ENCODE results near the gene SLC12A8.

SLC12A8 gene

DNA sequence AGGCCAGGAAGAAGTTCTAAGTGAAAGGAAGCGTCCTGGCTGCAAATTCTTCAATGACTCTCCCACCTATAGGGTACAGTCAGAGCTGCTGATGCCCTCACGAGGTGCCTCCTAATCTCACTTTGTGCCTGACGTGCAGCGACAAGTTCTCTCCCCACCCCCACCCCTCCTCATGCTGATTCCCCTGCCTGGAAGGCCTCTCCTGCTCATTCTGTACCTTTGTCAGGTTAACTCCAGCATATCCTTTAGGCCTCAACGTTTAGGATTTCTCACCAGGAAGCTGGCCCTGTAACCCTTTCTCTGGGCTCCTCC is 25.0 kb downstream of the SLC12A8 start:
- FAIRE-seq (no peak), DNase-seq (ENCODE audit: low spot score) (no peak)

DNA sequence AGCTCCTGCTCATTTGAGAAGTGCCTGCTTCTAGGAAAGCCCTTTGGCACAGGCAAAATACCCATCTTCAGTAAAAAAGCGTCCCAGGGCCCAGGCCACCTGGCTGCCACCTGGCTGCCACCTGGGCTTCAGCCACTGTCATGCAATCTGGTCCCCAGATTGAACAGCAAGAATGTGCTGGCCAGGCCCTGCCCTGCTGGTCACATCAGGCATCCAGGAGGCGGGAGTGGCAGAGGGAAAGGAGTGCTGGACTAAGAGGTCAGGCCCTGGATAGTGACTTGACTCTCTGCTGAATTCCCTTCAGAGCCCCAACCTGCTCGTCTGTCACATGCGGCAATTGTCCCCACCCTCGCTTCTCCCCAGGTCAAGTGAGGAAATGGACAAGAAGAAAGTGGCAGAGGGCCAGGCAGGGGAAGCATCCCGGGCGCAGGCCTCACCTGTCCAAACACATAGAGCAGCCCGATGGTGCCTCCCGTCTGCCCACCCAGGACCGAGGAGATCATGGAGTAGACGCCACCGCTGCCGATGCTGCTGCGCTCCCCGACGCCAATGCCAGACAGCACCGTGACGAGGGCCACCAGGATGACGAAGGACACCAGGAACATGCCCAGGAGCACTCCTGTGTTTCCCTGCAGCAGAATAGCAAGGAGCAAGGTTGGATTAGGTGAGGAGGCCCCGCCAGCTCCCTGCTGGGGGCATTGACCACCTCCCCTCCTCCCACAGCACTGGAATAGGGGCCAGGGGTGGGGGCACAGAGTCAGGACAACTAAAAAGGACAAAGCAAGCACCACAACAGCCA is 25.5 kb downstream of the SLC12A8 start:
- FAIRE-seq, result peak; percentile 17

DNA sequence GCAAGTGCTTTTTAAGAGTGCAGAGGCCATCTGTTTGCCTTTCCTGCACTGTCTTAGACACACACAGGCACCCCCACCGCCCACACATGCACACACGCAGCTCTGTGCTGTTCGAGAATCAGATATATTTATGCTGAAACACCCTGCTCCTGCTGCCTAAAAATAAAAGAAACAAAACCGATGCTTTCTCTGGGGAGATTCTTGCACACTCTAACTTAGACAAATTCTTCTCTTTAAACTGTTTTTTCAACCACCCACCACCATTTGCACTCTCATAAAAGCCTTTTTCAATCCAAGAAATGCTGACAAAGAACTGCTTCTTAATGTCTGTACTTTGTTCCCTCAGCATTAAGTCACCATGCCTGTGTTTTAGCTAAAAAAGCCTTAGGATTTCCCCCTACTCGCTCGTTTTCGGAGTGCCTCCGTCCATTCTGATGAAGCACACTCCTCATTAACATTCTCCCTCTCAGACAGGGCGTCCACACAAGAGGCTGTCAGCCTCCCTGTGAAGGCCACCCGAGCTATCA is 26.2 kb downstream of the SLC12A8 start:
- no peak for DNase-seq (ENCODE audit: low spot score)
- no peak for FAIRE-seq

More for the DNA sequence above, 25.5 kb downstream of the SLC12A8 start:
- no peak for DNase-seq (ENCODE audit: low spot score)

DNA sequence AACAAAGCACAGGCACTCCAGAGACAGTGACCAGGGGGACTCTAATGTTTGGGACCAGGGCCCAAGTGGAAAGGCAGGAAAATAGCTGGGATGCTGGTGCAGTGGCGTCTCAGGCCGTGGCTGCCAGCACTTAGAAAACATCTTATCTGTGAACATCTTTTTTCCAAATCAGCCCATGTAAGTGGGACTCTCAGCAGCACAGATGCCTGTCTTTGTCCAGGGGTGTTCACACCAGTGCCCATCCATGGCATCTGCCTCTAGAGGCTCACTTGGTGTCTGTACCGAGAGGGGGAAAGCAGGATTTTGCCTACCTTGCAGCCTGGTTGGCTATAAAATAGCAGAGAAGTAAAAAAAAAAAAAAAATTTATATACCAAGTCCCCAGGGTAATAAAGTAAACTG is 26.7 kb downstream of the SLC12A8 start:
- DNase-seq (ENCODE audit: low spot score) (no peak), FAIRE-seq (no peak)

DNA sequence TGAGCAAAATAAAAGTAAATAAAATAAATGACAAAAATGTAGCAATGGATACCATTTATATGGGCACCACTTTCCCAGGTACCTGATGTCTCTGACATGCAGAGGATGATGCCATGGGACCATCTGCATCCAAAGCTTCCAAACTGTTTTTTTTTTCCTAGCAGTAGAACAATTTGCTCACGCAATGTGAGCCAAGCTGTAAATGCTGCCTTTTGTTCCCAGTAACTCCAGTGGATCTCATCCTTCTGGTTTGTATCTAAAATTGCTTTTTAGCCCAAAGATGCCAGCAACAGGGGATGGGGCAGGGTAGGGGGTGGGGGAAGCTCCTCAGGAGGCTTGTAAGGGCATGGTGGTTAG is 32.7 kb downstream of the SLC12A8 start:
- FAIRE-seq, result no peak

DNA sequence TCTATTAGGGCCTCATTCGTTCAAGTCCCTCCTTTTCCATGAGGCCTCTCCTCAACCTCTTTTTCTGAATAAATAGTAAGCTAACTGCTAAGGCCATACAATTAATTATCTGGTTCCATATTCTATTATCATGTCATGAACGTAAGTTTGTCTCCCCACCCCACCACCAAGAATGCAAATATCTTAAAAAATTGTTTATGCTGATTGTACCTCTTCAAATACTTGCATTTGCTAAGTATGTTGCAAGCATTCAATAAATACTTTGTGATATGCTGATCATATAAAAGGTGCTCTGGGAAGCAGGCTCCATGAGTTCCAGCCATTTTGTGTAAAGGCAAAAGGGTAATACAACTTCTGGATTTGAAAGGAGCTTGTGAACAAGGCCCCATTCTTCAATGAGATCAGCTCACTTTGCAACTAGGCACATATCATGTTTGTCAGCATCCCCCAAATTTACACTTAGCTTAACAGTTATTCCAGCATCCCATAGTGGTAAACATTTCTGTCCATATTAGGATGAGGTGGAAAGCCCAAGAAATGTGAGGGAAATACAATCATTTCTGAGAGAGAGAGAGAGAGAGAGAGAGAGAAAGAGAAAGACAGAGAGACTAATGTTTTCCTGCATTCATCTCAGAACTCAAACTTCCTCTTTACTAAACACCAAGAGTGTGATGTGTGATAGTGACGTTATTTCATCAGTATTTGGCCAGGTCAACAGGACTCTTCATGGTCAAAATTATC is 33.2 kb downstream of the SLC12A8 start:
- FAIRE-seq (no peak), DNase-seq (ENCODE audit: low spot score) (no peak)

More for the DNA sequence above, 32.7 kb downstream of the SLC12A8 start:
- DNase-seq (ENCODE audit: low spot score), result no peak

DNA sequence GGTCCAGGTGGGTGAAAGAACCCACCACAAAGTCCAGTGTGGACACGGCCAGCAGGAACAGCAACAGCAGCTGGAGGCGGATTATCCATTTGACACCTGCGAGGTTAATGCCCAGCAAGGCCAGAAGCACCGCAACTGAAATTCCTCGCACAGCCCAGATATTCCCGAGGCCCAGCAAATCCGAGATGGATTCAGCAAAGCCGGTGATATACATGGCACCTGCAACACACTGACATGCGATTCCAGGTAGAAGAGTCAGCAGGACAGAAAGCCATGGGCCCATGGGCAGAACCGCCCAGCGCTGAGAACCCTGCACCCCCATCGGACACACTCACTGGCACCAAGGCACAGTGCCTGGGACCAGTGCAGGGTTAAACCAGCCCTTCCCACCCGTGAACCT is 34.8 kb downstream of the SLC12A8 start:
- FAIRE-seq (no peak), DNase-seq (ENCODE audit: low spot score) (no peak)

DNA sequence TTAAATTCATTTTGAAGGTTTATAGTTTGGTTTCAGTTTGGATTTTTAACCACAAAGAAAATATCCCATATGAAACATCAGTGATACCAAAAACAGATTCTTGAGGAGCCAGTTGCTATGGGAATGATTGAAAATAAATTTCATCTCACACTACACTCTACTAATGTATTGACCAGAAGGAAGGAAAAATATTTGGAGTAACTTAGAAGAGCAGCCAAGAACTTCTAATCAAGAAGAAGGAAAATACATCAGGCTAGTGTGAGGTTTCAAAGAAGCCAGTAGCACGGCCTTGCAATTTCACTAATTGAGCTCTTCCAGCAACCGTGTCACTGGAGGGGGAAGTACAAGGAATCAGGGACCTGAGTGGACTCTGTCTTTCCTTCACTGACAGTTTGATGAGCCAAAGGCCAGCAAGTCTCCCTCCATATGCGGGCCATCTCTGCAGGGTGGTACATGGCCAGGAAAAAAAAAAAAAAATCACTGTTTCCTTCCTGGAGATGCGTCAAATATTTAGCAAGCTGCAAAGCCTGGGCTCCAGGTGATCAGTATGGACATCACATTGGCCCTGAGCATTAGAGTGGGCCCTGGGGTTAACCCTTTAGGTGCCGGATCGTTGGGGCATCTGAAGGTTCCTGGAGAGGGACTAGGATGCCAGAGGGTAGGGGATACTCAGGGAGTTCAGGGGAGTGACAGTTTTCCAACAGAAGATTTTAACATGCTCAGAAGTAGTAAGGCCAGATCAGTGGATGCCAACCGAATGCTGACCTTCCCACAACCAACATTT is 37.1 kb downstream of the SLC12A8 start:
- FAIRE-seq (no peak), DNase-seq (ENCODE audit: low spot score) (no peak)

DNA sequence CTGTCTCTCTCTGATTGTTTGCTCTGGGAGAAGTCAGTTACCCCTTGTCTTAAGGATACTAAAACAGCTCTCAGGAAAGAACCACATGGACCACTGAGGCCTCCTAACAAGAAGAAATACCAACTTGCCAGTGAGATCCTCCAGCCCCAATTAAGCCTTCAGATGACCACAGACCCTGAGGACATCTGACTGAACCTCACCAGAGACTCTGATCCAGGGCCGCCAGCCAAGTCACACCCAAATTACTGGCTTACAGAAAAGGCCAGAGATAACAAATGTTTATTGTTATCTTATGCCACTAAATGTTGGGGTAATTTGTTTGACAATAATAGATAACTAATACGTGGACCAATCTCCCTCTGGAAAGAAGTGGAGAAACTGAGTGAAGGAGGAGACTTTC is 40.2 kb downstream of the SLC12A8 start:
- DNase-seq (ENCODE audit: low spot score) (no peak), FAIRE-seq (no peak)

DNA sequence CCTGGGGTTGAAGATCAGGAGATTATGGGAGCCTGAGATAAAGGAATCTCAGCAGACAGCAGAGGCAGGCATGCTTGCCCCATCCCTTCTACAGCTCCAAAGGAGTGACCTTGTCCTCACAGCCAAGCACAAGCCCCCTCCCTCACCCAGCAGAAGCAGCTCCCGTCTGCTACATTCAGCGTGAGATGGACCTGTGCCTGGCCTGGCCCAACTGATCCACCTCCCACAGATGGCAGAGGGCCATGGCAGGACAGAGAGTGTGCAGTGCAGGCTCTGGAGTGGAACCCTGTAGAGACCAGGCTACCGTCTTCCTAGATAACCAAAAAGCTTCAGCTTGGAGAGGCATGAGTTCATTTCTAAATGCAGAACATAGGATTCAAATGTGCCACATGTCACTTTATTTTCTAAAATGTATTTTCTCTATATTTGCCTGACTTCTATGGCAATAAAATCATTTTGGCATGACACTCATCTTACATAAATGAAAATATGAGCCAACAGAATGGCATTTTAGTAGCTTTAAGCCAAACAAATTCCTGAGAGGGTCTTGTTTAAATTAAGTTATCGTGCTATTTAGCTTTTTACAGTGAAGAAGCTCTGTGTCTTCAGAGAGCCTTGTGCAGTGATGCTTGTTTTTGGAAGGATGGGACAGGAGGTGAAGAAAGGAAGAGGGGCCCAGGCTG is 43.7 kb downstream of the SLC12A8 start:
- DNase-seq (ENCODE audit: low spot score), result no peak

DNA sequence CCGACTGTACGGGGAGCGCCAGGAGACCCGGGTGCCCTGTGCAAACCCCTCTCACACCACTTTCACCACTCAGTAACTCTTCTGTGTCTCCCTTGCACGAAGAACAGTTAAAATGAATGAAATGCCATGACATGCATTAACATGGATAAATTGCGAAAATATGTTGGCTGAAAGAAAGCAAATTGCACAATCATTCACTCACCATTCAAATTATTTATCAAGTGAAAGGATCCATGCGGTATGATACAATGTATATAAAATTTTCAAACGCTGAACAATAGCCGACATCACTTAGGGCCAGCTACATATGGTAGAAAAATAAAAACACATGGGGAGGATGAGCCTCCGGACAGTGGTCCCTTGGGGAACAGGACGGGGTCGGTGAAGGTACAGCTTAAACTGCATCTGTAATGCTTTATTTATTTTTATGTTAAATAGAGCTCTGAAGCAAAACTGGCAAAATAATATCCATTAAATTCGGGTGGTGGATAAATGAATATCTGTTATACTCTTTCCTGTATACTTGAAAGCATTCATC is 45.9 kb downstream of the SLC12A8 start:
- DNase-seq (ENCODE audit: low spot score) (no peak), FAIRE-seq (no peak)

More for the DNA sequence above, 43.7 kb downstream of the SLC12A8 start:
- no peak for FAIRE-seq

DNA sequence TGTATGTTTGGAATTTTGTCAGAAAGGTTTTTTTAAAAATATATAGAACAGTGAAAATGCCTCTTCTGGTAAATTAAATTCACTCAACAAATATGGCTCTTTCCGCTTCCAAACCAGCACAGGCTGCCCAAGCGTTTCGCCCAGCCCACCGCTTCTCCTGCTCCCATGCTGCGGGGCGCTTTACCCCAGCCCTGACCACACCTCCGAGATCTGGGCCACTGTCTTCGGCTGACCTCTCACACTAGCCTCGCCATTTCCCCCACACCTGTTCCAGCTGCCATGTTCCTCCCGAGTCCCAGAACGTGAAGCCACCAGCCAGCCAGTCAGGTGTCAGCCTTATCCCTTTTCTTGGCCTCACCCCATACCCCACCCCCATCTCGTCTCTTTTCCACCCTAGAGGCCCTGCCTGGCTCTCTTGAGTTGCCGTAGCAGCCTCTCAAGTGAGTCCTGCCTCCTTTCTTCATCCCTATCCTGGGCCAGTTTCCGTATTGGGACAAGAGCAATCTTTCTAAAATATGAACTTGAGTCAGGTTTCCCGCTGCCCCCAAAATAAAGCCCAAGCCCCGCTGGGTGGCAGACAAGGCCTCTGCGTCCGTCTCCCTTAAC is 46.5 kb downstream of the SLC12A8 start:
- FAIRE-seq (no peak), DNase-seq (ENCODE audit: low spot score) (no peak)

DNA sequence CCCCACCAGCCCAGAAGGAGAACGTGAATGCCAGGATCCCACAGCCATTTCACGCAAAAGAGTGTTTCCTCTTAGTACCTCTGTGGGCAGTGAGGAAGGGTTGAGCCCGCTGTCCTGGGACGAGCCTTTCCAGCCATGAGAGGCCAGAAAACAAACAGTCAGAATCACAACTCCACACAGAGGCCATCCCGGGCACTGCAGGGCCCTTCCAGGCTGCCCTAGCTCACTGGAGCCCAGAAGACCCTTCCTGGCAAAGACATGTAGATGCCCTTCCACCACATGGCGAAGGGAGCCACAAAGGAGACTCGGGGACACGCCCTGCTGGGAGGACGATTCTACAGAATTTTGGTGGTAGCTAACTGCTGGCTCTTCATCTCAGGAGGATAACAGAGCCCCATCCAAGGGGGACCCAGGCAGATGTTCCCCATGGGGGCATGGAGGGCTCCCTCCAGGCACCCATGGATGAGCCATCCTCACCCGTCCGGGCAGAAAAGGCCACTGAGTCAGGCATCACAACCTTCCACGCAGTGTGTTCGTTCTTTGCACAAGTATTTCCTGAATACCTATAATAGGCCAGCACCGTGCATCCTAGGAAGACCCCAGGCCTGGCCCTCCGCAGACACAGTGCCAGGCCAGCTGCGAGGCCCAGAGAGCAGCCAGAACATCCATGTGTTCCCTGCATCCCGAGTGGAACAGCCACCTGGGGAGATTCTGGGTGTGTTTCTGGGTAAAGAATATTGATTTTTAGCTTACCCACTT is 47.2 kb downstream of the SLC12A8 start:
- peak; percentile 55 for DNase-seq (ENCODE audit: low spot score)
- FAIRE-seq, result no peak

DNA sequence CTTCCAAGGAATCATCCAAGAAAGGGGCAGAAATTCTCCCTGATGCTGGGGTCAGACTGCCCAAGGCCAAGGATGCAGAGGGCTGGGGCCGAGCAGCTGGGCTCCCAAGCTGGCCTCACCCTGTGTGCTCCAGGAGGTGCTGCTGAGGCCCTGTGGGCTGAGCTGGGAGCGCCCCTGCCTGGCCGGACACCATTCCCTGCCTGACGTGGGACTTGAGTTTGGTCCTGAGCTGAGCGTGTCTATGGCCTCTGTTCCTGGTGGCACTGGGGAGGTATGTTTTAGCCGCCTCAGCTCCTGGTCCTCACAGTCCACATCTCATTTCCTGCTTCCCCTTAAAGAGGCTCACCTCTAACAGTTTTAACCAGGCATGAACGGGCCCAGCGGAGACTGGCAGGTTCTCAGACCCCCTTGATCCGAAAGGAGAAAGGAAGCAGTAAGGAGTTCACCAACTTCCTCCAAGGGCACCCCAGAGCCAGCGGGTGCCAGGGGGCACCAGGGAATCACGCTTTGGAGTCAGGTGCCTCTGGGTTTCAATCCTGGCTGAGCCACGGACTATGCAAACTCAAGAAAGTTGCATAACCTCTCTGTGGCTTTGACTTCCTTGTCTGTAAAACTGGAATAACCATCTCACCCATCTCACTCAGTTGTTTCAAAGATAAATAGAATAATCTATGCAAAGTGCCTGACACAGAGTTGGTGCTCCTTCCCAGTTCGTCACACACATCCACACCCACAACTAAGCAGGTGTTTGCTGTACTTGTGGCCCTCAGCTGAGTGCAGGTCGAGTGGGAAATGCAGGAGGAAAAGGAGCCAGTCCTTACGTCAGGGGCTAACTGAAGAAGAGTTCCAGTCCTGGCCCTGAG is 48.6 kb downstream of the SLC12A8 start:
- FAIRE-seq (no peak), DNase-seq (ENCODE audit: low spot score) (no peak)

DNA sequence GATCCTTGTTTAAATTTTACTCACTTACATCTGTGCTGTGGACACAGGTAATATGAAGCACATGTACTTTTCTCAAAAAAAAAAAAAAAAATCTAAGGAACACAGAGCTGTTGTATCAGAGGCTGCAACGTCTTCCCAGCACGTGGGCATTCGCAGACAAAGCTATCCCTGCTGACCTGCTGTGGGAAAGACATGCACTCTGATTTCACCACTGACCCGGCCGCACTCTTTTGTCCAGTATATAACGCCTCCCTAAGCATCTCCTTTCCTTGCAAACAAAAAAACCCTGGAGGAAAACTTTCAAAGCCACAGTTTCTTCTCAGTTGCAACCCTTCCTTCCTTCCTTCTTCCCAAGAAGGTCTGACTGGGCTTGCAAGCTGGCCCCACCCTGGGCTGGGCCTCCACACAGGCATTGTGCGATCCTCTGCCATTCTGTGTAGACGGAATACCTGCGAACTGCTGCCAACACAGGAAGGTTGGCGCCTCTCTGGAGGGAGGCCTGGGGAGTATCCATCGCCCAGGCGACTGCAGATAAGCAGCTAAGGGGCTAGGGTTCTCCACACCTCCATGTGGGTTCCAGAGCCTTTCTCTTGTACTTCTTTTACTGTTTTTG is 50.8 kb downstream of the SLC12A8 start:
- FAIRE-seq (no peak), DNase-seq (ENCODE audit: low spot score) (no peak)

DNA sequence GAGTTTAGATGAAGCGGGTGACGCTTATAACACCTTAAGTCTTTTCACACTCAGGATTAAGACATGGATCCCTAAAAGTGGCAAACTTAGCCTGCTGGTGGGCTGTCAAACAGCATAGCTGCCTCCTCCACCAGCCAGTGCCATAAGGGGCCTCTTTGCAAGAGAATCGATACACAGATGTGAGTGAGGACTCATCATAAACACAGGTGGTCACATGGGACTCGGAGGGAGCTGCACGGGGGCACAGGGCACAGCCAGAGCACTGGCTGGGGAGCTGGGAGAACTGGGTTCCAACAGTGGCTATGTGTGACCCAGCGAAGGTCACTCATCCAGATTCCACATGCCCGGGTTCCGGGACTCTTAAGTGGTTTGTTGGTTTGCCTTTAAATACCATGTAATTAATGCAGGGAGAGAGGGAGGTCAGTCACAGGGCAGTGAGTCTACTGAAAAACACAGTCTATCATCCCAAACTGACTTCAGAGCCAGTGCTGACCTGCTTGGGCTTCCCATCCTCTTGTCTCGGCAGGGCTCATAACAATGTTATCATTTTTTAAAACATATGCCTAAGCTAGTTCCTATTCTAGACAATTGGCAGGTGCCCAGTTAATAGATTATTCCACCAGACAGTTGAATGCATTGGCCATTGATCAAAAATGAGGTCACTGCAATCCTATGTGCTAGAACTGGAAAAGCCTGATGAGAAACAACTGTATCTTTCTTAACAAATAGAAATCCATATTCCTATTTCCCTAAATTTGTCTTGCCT is 51.8 kb downstream of the SLC12A8 start:
- FAIRE-seq, result no peak
- no peak for DNase-seq (ENCODE audit: low spot score)

DNA sequence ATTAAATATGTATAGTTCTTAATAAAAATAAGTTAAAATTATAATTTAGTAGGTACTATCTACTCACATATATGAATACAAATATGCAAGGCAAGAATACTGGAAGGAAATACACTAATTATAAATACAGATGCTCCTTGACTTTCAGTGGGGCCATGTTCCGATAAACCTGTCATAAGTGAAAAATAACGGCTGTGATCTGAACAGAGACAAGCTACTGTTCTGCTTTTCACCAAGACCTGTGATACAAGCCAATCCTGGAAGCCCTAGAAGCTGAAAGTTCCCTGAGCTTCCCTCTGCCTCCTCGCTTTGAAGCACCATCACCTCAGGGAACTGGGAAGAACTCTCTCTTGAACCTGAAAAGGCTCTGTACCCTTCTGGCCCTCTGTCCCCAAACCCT is 55.4 kb downstream of the SLC12A8 start:
- DNase-seq (ENCODE audit: low spot score), result no peak
- no peak for FAIRE-seq

DNA sequence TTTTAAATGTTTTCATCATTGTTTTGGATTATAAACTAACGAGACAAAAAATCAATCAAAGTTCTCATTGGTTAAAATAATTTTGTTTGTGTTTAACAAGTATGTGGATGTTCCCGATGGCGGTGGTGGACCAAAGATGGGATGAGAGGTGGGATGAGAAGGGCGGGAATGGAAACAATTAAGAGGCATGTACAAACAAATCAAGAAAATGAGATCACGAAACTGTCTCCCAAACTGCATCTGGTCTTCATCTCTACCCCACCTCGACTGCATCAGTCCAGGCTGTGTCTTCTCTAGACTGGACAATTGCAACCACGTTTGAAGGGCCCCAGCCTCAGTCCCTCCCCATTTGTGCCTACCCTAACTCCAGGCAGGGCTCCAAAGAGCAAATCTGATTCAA is 56.1 kb downstream of the SLC12A8 start:
- DNase-seq (ENCODE audit: low spot score) (no peak), FAIRE-seq (no peak)
